HG02943 (cell line): ENCODE results near the gene DEPDC1B.
"Not testable (repeated sequence)": the region's sequence is repeated elsewhere in the genome, so short reads cannot be mapped to it uniquely, and the experiment has no call there.

Experiments
- ATAC-seq: cut with Tn5 transposase; IDR thresholded peaks from one replicate; pipeline ENCODE4 v1.9.1; 2021; ENCODE audit warnings: mild to moderate bottlenecking, low read depth, moderate library complexity; ENCODE audit not compliant: unreplicated experiment

The DEPDC1B gene

GRCh38 chr5:60668686-60669304 lies 31.2 kb downstream of the DEPDC1B start:
- no peak for ATAC-seq

GRCh38 chr5:60651872-60652620 lies 47.9 kb downstream of the DEPDC1B start:
- ATAC-seq = no peak

DNA sequence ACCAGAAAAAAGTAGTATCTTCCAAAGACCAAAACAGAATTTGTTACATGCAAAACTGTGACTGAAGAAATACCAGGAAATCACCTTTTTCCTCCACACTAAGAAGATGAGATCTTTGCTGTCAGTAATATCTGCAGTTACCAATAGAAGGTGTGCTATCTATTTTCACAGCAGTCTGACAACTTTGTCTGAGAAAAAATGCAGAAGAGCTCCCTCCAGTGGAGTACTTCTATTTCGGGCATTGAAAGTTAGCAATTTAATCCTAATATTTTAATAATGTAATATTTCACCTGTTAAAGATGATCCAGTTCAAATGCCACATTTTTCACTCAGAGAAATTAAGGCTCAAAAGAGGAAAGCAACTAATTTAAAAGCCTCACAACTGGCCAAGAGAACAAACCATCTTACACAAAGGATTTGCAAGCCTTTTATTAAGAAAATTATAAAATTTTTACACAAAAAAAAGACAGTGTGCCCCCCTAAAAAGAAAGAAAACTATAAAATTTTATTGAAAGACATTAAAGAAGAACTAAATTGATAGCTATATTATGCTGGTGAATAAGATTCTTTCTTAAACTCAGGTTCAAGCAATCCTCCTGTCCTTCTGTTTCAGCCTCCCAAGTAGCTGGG lies 50.6 kb downstream of the DEPDC1B start:
- ATAC-seq = peak; percentile 76

DNA sequence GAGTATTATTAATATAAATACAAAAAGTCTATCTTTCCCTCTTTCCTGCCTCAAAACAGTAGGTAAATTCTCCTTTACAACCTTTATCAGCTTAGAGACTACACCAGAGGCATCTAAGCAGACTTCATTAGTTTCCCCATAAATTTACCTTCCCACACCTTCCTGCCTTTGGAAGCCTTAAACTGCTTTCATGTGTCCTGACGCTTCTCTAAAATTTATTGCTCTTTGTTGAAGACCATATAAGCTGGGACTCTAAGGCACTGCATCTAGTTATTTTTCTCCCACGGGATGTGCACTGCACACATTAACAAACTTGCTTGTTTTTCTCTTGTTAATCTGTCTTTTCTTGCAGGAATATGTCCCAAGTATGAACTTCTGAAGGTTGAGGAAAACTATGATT lies 51.8 kb downstream of the DEPDC1B start:
- no peak for ATAC-seq

GRCh38 chr5:60640901-60641300 lies 59.1 kb downstream of the DEPDC1B start:
- ATAC-seq = no peak

DNA sequence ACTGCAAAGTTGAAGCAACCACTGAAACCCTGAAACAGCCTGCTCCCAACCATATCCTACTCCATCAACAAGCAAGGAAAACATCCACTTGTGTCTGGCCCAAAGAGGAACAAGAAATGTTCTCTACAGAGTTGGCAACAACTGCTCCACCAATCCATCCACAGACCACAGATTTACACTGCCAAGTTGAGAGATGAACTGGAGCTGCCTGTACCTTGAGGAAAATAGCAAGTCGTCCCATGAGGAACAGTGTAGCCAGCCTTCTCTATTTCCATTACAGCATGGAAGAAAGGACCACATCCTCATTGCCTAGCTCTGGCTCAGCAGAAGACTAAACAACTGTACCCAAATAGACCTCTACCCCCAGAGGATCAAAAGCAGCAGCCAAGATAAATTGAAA lies 60.4 kb downstream of the DEPDC1B start:
- no peak for ATAC-seq

DNA sequence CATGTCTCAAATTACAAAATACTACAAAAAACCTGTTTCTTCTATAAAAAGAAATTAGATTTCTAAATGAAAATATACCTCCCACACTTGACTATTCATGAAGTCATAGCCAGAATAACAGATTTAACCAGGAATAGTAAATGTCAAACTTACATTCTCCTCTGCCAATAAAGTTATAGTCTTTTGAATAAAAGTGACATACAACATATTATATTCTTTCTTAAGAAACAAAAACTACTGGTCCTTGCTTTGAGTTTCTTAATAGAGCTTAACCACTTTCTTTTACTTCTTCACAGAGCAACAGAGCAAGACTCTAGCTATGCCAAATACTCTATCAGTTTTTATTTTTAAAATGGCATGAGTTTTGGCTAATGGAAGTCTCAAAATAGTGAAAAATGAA lies 61.7 kb downstream of the DEPDC1B start:
- no peak for ATAC-seq

DNA sequence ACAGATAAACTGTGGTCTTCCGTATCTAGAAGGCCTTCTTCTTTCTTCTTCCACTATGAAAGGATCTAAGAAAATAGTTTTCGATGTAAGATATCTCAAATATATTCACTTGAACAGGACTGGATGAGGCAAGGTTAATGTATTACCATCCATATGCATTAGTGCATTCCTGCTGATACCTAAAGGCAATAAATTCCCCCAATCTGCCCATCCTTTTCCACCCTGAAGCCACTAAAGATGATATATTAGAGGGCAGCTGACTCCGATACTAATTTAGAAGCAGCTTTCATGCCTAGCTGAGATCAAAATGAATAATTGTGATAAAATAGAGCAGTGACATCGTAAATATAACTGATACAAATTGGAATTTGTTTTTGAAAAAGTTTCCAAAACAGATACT lies 63.3 kb downstream of the DEPDC1B start:
- no peak for ATAC-seq

GRCh38 chr5:60636001-60636400 lies 64.0 kb downstream of the DEPDC1B start:
- no peak for ATAC-seq

GRCh38 chr5:60634051-60634450 lies 65.9 kb downstream of the DEPDC1B start:
- no peak for ATAC-seq

DNA sequence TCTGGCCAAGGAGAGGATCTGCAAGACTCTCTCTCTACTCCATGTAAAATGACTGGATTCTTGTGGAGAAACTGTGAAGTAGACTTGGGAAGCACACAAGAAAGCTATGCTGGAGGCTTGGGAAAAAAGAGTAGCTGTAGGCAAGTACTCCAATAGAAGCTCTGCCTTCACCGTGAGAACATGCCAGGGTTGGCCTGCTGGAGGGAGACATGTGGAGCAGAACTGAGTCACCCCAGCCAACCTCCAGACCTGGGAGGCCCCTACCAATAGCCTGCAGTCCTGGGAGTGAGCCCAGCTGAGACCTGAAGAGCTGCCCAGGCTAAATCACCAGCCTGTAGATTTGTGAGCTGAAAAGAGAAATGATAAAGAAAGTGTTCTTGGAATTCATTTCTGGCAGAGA lies 66.6 kb downstream of the DEPDC1B start:
- ATAC-seq = no peak

GRCh38 chr5:60632153-60632552 lies 67.8 kb downstream of the DEPDC1B start:
- ATAC-seq = no peak

- ATAC-seq = no peak
Observed at GRCh38 chr5:60630836-60631235, 69.1 kb downstream of the DEPDC1B start.

GRCh38 chr5:60630179-60630578 lies 69.8 kb downstream of the DEPDC1B start:
- ATAC-seq = no peak

- not testable (repeated sequence) for ATAC-seq
Observed at GRCh38 chr5:60624875-60625274, 75.1 kb downstream of the DEPDC1B start.

DNA sequence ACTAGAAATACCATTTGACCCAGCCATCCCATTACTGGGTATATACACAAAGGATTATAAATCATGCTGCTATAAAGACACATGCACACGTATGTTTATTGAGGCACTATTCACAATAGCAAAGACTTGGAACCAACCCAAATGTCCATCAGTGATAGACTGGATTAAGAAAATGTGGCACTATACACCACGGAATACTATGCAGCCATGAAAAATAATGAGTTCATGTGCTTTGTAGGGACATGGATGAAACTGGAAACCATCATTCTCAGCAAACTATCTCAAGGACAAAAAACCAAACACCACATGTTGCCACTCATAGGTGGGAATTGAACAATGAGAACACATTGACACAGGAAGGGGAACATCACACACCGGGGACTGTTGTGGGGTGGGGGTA lies 79.2 kb downstream of the DEPDC1B start:
- not testable (repeated sequence) for ATAC-seq

DNA sequence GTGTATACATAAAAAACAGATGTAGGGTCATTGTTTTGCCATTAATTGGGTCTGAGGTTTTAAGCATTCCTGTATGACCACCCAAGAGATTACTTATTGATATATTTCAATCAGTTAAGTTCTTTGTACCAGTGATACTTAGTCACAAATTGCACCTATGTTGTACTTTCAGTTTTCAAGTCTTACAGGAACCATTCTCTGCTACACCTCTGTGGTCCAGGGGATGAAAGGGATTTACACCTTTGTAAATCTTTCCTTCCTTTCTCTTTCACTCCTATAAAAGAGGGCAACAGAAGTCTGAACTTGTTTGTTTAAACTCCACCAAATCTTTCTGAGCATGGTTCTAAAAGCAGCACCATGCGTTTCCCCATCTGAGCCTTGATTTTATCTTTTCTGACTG lies 86.1 kb downstream of the DEPDC1B start:
- ATAC-seq = no peak

- no peak for ATAC-seq
Observed at GRCh38 chr5:60611099-60611740, 88.7 kb downstream of the DEPDC1B start.

GRCh38 chr5:60604771-60605170 lies 95.2 kb downstream of the DEPDC1B start:
- ATAC-seq = no peak

DNA sequence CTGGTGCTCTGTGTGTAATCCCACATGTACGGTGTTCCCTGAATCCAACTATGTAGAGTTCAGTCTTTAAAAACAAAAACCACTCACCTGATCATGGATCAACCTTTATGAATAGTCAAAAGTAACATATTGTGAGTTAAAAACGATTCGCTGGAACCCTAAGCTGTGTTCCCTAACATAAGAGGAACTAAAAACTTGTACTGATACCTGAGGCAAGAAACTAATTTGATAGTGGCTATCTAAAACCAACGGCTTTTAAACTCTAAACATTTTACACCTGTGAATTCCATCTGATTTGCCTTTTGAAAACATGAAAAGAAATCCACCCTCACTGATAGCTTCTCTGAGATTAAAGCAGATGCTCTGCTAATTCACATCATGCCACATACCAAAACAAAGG lies 101.5 kb downstream of the DEPDC1B start:
- ATAC-seq = no peak

GRCh38 chr5:60597572-60598320 lies 102.2 kb downstream of the DEPDC1B start:
- peak; percentile 78 for ATAC-seq
